HEK293T (cell line): Measurements from ENCODE around the gene PPP1R1B.

Source experiments
- CTCF ChIA-PET: fragments of 350-600 bp; formaldehyde crosslinking; extraction: SDS; loops from one replicate; lab custom pipeline; 2021; ENCODE audit warnings: antibody characterized with exemption, inconsistent platforms; lab: Yijun Ruan, JAX
- POLR2A ChIA-PET: fragments of 350-600 bp; formaldehyde crosslinking; extraction: SDS; loops from one replicate; lab custom pipeline; 2020; ENCODE audit warnings: antibody characterized with exemption, inconsistent platforms; lab: Yijun Ruan, JAX
- DNase-seq: peaks from one replicate; pipeline ENCODE4 v3.0.0; 2012; ENCODE audit warnings: mixed read lengths; ENCODE audit errors: extremely low spot score
- ARNT ChIP-seq: fragments of 450-650 bp; IDR thresholded peaks from 2 replicates; pipeline ENCODE4 v1.6.1; 2017; ENCODE audit warnings: mild to moderate bottlenecking
- BHLHE40 ChIP-seq: fragments of 450-650 bp; IDR thresholded peaks from 2 replicates; pipeline ENCODE4 v1.6.1; 2016; ENCODE audit warnings: mild to moderate bottlenecking, moderate library complexity, borderline replicate concordance
- CTBP1 ChIP-seq: fragments of 450-650 bp; IDR thresholded peaks from 2 replicates; pipeline ENCODE4 v1.6.1; 2016; ENCODE audit warnings: borderline replicate concordance
- ELF4 ChIP-seq: fragments of 450-650 bp; IDR thresholded peaks from 2 replicates; pipeline ENCODE4 v1.6.1; 2017; ENCODE audit warnings: antibody characterized with exemption
- FOXA1 ChIP-seq: fragments of 450-650 bp; IDR thresholded peaks from 2 replicates; pipeline ENCODE4 v1.6.1; 2016; ENCODE audit warnings: mild to moderate bottlenecking
- FOXK2 ChIP-seq: fragments of 450-650 bp; IDR thresholded peaks from 2 replicates; pipeline ENCODE4 v1.6.1; 2016; ENCODE audit warnings: mild to moderate bottlenecking
- FOXM1 ChIP-seq: fragments of 450-650 bp; IDR thresholded peaks from 2 replicates; pipeline ENCODE4 v1.6.1; 2017; ENCODE audit warnings: mild to moderate bottlenecking, borderline replicate concordance
- HDGF ChIP-seq: fragments of 450-650 bp; IDR thresholded peaks from 2 replicates; pipeline ENCODE4 v1.6.1; 2017; ENCODE audit warnings: antibody characterized with exemption, borderline replicate concordance
- L3MBTL2 ChIP-seq: fragments of 450-650 bp; conservative IDR thresholded peaks from 2 replicates; pipeline ENCODE4 v1.6.1; 2016; ENCODE audit warnings: mild to moderate bottlenecking
- LEF1 ChIP-seq: fragments of 450-650 bp; IDR thresholded peaks from 2 replicates; pipeline ENCODE4 v1.6.1; 2017; ENCODE audit warnings: mild to moderate bottlenecking, borderline replicate concordance
- NFRKB ChIP-seq: fragments of 450-650 bp; IDR thresholded peaks from 2 replicates; pipeline ENCODE4 v1.6.1; 2016; ENCODE audit warnings: mild to moderate bottlenecking, moderate library complexity
- PKNOX1 ChIP-seq: fragments of 450-650 bp; IDR thresholded peaks from 2 replicates; pipeline ENCODE4 v1.6.1; 2016
- SP1 ChIP-seq: fragments of 450-650 bp; IDR thresholded peaks from 2 replicates; pipeline ENCODE4 v1.6.1; 2017
- SUZ12 ChIP-seq: fragments of 450-650 bp; IDR thresholded peaks from 2 replicates; pipeline ENCODE4 v1.6.1; 2016; ENCODE audit warnings: mild to moderate bottlenecking
- TARDBP ChIP-seq: fragments of 450-650 bp; IDR thresholded peaks from 2 replicates; pipeline ENCODE4 v1.6.1; 2016
- ZNF384 ChIP-seq: fragments of 450-650 bp; IDR thresholded peaks from 2 replicates; pipeline ENCODE4 v1.6.1; 2016

Gene PPP1R1B

GRCh38 chr17:39615434-39615833 lies 11.3 kb upstream of the PPP1R1B start:
- POLR2A ChIA-PET: no interaction called here
- no peak for DNase-seq
- CTCF ChIA-PET: interaction anchor here (0.5 to 1.2 kb wide), 2 partner anchors 8 kb away, joined by 3 read pairs; no protein-coding TSS in a partner anchor
- no peak for TF ChIP-seq BHLHE40
- no peak for TF ChIP-seq SUZ12
- no peak for TF ChIP-seq FOXK2
- TF ChIP-seq ELF4: no peak
- TF ChIP-seq HDGF: no peak
- TF ChIP-seq CTBP1: no peak
- TF ChIP-seq TARDBP: no peak
- no peak for TF ChIP-seq FOXM1
- TF ChIP-seq L3MBTL2: no peak

- ChIA-PET POLR2A (interaction anchor here (0.9 kb wide), 1 partner anchor 69 kb away, joined by 3 read pairs; no protein-coding TSS in a partner anchor), CTCF (no interaction called here)
- no peak for TF ChIP-seq L3MBTL2
- DNase-seq: no peak
Observed at GRCh38 chr17:39617100-39617445, 9.7 kb upstream of the PPP1R1B start.

GRCh38 chr17:39617446-39618245 lies 9.1 kb upstream of the PPP1R1B start:
- TF ChIP-seq SP1: no peak
- no peak for TF ChIP-seq PKNOX1
- no peak for TF ChIP-seq TARDBP
- TF ChIP-seq FOXM1: no peak
- no peak for TF ChIP-seq ARNT
- TF ChIP-seq FOXK2: no peak
- TF ChIP-seq L3MBTL2: no peak
- TF ChIP-seq LEF1: no peak
- TF ChIP-seq ZNF384: no peak
- no peak for TF ChIP-seq BHLHE40
- no peak for TF ChIP-seq SUZ12
- no peak for TF ChIP-seq HDGF
- TF ChIP-seq FOXA1: no peak
- no peak for TF ChIP-seq NFRKB
- no peak for TF ChIP-seq CTBP1
- TF ChIP-seq ELF4: no peak
- ChIA-PET CTCF (no interaction called here), POLR2A (interaction anchor here (0.9 to 1.6 kb wide), 3 partner anchors 70 to 142 kb away, joined by 3 to 4 read pairs (median 3); partner anchors contain the start of gene ERBB2)
- peak; percentile 20 for DNase-seq

- CTCF ChIA-PET: interaction anchor here (0.9 to 7.6 kb wide), 4 partner anchors 15 to 454 kb away, joined by 3 to 80 read pairs (median 40); partner anchors contain the start of gene PNMT
- POLR2A ChIA-PET: interaction anchor here (1.0 to 1.6 kb wide), 6 partner anchors 14 to 418 kb away, joined by 3 to 4 read pairs (median 3); partner anchors contain the start of genes ERBB2 and RPL19
- DNase-seq: no peak
- TF ChIP-seq HDGF (no peak), BHLHE40 (no peak), NFRKB (no peak), PKNOX1 (peak; percentile 47; the same call in 1 of the 2 replicates)
Observed at GRCh38 chr17:39618246-39618913, 8.4 kb upstream of the PPP1R1B start.

GRCh38 chr17:39618956-39619785 lies 7.6 kb upstream of the PPP1R1B start:
- TF ChIP-seq NFRKB (no peak), L3MBTL2 (no peak), BHLHE40 (no peak), SUZ12 (no peak), FOXA1 (no peak), FOXM1 (no peak), TARDBP (no peak), FOXK2 (no peak), ARNT (no peak), ELF4 (no peak), CTBP1 (no peak), LEF1 (no peak)
- DNase-seq: no peak
- ChIA-PET CTCF (interaction anchor here (0.9 to 7.6 kb wide), 4 partner anchors 14 to 455 kb away, joined by 3 to 80 read pairs (median 40); partner anchors contain the start of gene PNMT), POLR2A (interaction anchor here (1.0 to 1.6 kb wide), 6 partner anchors 14 to 419 kb away, joined by 3 to 4 read pairs (median 3); partner anchors contain the start of genes ERBB2 and RPL19)

GRCh38 chr17:39619786-39620101 lies 7.0 kb upstream of the PPP1R1B start:
- ChIA-PET CTCF (interaction anchor here (1.1 to 7.6 kb wide), 4 partner anchors 13 to 111 kb away, joined by 3 to 80 read pairs (median 40); partner anchors contain the start of gene PNMT), POLR2A (interaction anchor here (1.0 kb wide), 1 partner anchor 420 kb away, joined by 3 read pairs; the partner anchor contains the start of gene RPL19)
- TF ChIP-seq PKNOX1 (no peak), TARDBP (no peak), LEF1 (no peak), ZNF384 (no peak), FOXA1 (no peak), ARNT (no peak), L3MBTL2 (no peak), ELF4 (no peak), CTBP1 (no peak), FOXM1 (no peak), FOXK2 (no peak), BHLHE40 (no peak), NFRKB (no peak)
- DNase-seq: no peak
